WTC11 (cell line): ENCODE measurements around the gene RGCC. TPM values are rescaled to one million over a fixed set of nuclear protein-coding genes. Genes with fewer than 3 reads are reported as not detected.

ENCODE experiments used
- ATAC-seq: fragments of 200-7000 bp; cut with Tn5 transposase; 2 replicates; pipeline ENCODE4 v1.10.0; 2021; ENCODE audit warnings: mild to moderate bottlenecking, moderate library complexity
- Bru-seq: library from RNA; stranded (reverse); fragments of 400-500 nt; gene quantifications from one replicate; lab custom pipeline; 2021; lab: Mats Ljungman, UMichigan
- CTCF ChIA-PET: fragments of 300-600 bp; sonication (Branson Sonifier 250); formaldehyde crosslinking; loops from one replicate; lab custom pipeline; 2021; ENCODE audit warnings: antibody characterized with exemption; lab: Charles Lee
- POLR2A ChIA-PET: fragments of 350-600 bp; sonication (Branson Sonifier 250); formaldehyde crosslinking; loops from one replicate; lab custom pipeline; 2021; ENCODE audit warnings: antibody characterized with exemption; lab: Charles Lee
- DNase-seq: peaks from one replicate; pipeline ENCODE4 v3.0.0; 2021; ENCODE audit warnings: low spot score
- H3K27ac Mint-ChIP-seq: 2 replicates; pipeline ENCODE4 v1.8.0; 2021; ENCODE audit warnings: mixed read lengths
- H3K27me3 Mint-ChIP-seq: 2 replicates; pipeline ENCODE4 v1.8.0; 2021; ENCODE audit warnings: low read depth, mild to moderate bottlenecking, moderate library complexity, mixed read lengths
- H3K36me3 Mint-ChIP-seq: 2 replicates; pipeline ENCODE4 v1.8.0; 2021; ENCODE audit warnings: mixed read lengths
- H3K4me1 Mint-ChIP-seq: 2 replicates; pipeline ENCODE4 v1.8.0; 2022; ENCODE audit warnings: mixed read lengths
- H3K4me3 Mint-ChIP-seq: 2 replicates; pipeline ENCODE4 v1.8.0; 2021; ENCODE audit warnings: mild to moderate bottlenecking, moderate library complexity, mixed read lengths
- H3K9me3 Mint-ChIP-seq: 2 replicates; pipeline ENCODE4 v1.8.0; 2021; ENCODE audit warnings: mixed read lengths
- ATF1 ChIP-seq: sonication (generic); formaldehyde crosslinking; IDR thresholded peaks from 2 replicates; pipeline ENCODE4 v1.8.1; 2023; ENCODE audit warnings: mild to moderate bottlenecking, moderate library complexity, missing genetic modification reagents
- CREM ChIP-seq: sonication (generic); formaldehyde crosslinking; IDR thresholded peaks from 2 replicates; pipeline ENCODE4 v1.8.1; 2022; ENCODE audit warnings: mild to moderate bottlenecking, missing genetic modification reagents, moderate library complexity
- E2F1 ChIP-seq: sonication (generic); formaldehyde crosslinking; IDR thresholded peaks from 2 replicates; pipeline ENCODE4 v1.8.0; 2022; ENCODE audit warnings: mild to moderate bottlenecking, missing genetic modification reagents
- E2F5 ChIP-seq: sonication (generic); formaldehyde crosslinking; IDR thresholded peaks from 2 replicates; pipeline ENCODE4 v1.8.1; 2022; ENCODE audit warnings: mild to moderate bottlenecking, moderate library complexity, missing genetic modification reagents
- FOXP1 ChIP-seq: sonication (generic); formaldehyde crosslinking; IDR thresholded peaks from 2 replicates; pipeline ENCODE4 v1.8.0; 2022; ENCODE audit warnings: missing genetic modification reagents, mild to moderate bottlenecking, moderate library complexity, borderline replicate concordance
- JUN ChIP-seq: sonication (generic); formaldehyde crosslinking; IDR thresholded peaks from 2 replicates; pipeline ENCODE4 v1.8.0; 2023; ENCODE audit warnings: mild to moderate bottlenecking, missing genetic modification reagents
- MYBL2 ChIP-seq: sonication (generic); formaldehyde crosslinking; IDR thresholded peaks from 2 replicates; pipeline ENCODE4 v1.8.1; 2023; ENCODE audit warnings: mild to moderate bottlenecking, moderate library complexity, missing genetic modification reagents
- PRRX2 ChIP-seq: fragments of 250-450 bp; sonication (Bioruptor Pico); IDR thresholded peaks from 2 replicates; pipeline ENCODE4 v1.8.0; 2021; ENCODE audit warnings: mild to moderate bottlenecking
- TEAD1 ChIP-seq: sonication (generic); formaldehyde crosslinking; IDR thresholded peaks from 2 replicates; pipeline ENCODE4 v1.8.0; 2022; ENCODE audit warnings: mild to moderate bottlenecking, missing genetic modification reagents
- ZNF138 ChIP-seq: sonication (generic); formaldehyde crosslinking; conservative IDR thresholded peaks from 2 replicates; pipeline ENCODE4 v1.8.1; 2022; ENCODE audit warnings: mild to moderate bottlenecking, moderate library complexity, missing genetic modification reagents
- ZNF219 ChIP-seq: sonication (generic); formaldehyde crosslinking; IDR thresholded peaks from 2 replicates; pipeline ENCODE4 v1.8.0; 2023; ENCODE audit warnings: missing genetic modification reagents, mild to moderate bottlenecking, borderline replicate concordance
- ZNF281 ChIP-seq: sonication (generic); formaldehyde crosslinking; IDR thresholded peaks from 2 replicates; pipeline ENCODE4 v1.8.0; 2023; ENCODE audit warnings: mild to moderate bottlenecking, missing genetic modification reagents
- long read RNA-seq, 3 experiments: library from RNA in 1 of 3; library from capped mRNA in 1 of 3; library from polyadenylated mRNA in 1 of 3; unstranded in 2 of 3; stranded (forward) in 1 of 3; transcript quantifications; one replicate each; pipeline ENCODE4 v2.0.0, GENCODE V29; 2021
- total RNA-seq: library from RNA; stranded (reverse); gene quantifications from 3 replicates; pipeline ENCODE4 v1.2.3, GENCODE V29; 2021
- TF ChIP-seq, protein P1 (sequence below): sonication (generic); formaldehyde crosslinking; IDR thresholded peaks from 2 replicates; pipeline ENCODE4 v1.8.0; 2023; ENCODE audit warnings: missing genetic modification reagents, mild to moderate bottlenecking, borderline replicate concordance
- TF ChIP-seq, protein P2 (sequence below): sonication (generic); formaldehyde crosslinking; IDR thresholded peaks from 2 replicates; pipeline ENCODE4 v1.8.1; 2023; ENCODE audit warnings: mild to moderate bottlenecking, moderate library complexity, missing genetic modification reagents
- TF ChIP-seq, protein P3 (sequence below): sonication (generic); formaldehyde crosslinking; IDR thresholded peaks from 2 replicates; pipeline ENCODE4 v1.8.0; 2022; ENCODE audit warnings: missing genetic modification reagents
- TF ChIP-seq, protein P4 (sequence below): sonication (generic); formaldehyde crosslinking; conservative IDR thresholded peaks from 2 replicates; pipeline ENCODE4 v1.8.1; 2023; ENCODE audit warnings: mild to moderate bottlenecking, low read depth, missing genetic modification reagents, moderate library complexity

RGCC gene, protein sequence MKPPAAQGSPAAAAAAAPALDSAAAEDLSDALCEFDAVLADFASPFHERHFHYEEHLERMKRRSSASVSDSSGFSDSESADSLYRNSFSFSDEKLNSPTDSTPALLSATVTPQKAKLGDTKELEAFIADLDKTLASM
- total RNA-seq = 0.48 to 1.2 TPM (median 0.69 TPM) in 3 replicates
- percentile 17 among the genes with signal in this experiment for Bru-seq, nascent RNA
- long read RNA-seq, experiment 1 = 0 reads
- long read RNA-seq, experiment 2 = 0 reads
- long read RNA-seq, experiment 3 = 0 reads

- Mint-ChIP-seq H3K4me1 (0 out of 2 replicates have a peak, but pooled peaks cover 2% of the 10 kb centered on the region), H3K27ac (no peak within 1 kb of the TSS), H3K9me3 (no peaks in the 10 kb centered on the region), H3K4me3 (peak within 1 kb of the TSS; percentile 66), H3K36me3 (no peaks in the 10 kb centered on the region), H3K27me3 (peaks cover 78% of the 10 kb centered on the region)
- peak; percentile 80 for DNase-seq
- ChIA-PET CTCF (interaction anchor here (0.6 kb wide), 1 partner anchor 21 kb away, joined by 5 read pairs; no protein-coding TSS in a partner anchor), POLR2A (no interaction called here)
- peak; percentile 85 for ATAC-seq
- 0 out of 2 replicates have a peak, but pooled peaks have one; percentile 65 for TF ChIP-seq ZNF138
- no peak for TF ChIP-seq PRRX2
- TF ChIP-seq E2F1 (CRISPR knock-in tag) = no peak
- 0 out of 2 replicates have a peak, but pooled peaks have one; percentile 25 for TF ChIP-seq CREM (CRISPR knock-in tag)
- TF ChIP-seq ATF1 (CRISPR knock-in tag) = no peak
- TF ChIP-seq, protein P1, sequence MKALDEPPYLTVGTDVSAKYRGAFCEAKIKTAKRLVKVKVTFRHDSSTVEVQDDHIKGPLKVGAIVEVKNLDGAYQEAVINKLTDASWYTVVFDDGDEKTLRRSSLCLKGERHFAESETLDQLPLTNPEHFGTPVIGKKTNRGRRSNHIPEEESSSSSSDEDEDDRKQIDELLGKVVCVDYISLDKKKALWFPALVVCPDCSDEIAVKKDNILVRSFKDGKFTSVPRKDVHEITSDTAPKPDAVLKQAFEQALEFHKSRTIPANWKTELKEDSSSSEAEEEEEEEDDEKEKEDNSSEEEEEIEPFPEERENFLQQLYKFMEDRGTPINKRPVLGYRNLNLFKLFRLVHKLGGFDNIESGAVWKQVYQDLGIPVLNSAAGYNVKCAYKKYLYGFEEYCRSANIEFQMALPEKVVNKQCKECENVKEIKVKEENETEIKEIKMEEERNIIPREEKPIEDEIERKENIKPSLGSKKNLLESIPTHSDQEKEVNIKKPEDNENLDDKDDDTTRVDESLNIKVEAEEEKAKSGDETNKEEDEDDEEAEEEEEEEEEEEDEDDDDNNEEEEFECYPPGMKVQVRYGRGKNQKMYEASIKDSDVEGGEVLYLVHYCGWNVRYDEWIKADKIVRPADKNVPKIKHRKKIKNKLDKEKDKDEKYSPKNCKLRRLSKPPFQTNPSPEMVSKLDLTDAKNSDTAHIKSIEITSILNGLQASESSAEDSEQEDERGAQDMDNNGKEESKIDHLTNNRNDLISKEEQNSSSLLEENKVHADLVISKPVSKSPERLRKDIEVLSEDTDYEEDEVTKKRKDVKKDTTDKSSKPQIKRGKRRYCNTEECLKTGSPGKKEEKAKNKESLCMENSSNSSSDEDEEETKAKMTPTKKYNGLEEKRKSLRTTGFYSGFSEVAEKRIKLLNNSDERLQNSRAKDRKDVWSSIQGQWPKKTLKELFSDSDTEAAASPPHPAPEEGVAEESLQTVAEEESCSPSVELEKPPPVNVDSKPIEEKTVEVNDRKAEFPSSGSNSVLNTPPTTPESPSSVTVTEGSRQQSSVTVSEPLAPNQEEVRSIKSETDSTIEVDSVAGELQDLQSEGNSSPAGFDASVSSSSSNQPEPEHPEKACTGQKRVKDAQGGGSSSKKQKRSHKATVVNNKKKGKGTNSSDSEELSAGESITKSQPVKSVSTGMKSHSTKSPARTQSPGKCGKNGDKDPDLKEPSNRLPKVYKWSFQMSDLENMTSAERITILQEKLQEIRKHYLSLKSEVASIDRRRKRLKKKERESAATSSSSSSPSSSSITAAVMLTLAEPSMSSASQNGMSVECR = peak; percentile 88
- TF ChIP-seq TEAD1 (CRISPR knock-in tag) = 0 out of 2 replicates have a peak, but pooled peaks have one; percentile 53
- TF ChIP-seq MYBL2 (CRISPR knock-in tag) = peak; percentile 59; the same call in 1 of the 2 replicates
- TF ChIP-seq ZNF281 (CRISPR knock-in tag) = 0 out of 2 replicates have a peak, but pooled peaks have one; percentile 43
- TF ChIP-seq, protein P2, sequence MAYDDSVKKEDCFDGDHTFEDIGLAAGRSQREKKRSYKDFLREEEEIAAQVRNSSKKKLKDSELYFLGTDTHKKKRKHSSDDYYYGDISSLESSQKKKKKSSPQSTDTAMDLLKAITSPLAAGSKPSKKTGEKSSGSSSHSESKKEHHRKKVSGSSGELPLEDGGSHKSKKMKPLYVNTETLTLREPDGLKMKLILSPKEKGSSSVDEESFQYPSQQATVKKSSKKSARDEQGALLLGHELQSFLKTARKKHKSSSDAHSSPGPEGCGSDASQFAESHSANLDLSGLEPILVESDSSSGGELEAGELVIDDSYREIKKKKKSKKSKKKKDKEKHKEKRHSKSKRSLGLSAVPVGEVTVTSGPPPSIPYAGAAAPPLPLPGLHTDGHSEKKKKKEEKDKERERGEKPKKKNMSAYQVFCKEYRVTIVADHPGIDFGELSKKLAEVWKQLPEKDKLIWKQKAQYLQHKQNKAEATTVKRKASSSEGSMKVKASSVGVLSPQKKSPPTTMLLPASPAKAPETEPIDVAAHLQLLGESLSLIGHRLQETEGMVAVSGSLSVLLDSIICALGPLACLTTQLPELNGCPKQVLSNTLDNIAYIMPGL (CRISPR knock-in tag) = peak; percentile 60; the same call in 1 of the 2 replicates
- TF ChIP-seq, protein P3, sequence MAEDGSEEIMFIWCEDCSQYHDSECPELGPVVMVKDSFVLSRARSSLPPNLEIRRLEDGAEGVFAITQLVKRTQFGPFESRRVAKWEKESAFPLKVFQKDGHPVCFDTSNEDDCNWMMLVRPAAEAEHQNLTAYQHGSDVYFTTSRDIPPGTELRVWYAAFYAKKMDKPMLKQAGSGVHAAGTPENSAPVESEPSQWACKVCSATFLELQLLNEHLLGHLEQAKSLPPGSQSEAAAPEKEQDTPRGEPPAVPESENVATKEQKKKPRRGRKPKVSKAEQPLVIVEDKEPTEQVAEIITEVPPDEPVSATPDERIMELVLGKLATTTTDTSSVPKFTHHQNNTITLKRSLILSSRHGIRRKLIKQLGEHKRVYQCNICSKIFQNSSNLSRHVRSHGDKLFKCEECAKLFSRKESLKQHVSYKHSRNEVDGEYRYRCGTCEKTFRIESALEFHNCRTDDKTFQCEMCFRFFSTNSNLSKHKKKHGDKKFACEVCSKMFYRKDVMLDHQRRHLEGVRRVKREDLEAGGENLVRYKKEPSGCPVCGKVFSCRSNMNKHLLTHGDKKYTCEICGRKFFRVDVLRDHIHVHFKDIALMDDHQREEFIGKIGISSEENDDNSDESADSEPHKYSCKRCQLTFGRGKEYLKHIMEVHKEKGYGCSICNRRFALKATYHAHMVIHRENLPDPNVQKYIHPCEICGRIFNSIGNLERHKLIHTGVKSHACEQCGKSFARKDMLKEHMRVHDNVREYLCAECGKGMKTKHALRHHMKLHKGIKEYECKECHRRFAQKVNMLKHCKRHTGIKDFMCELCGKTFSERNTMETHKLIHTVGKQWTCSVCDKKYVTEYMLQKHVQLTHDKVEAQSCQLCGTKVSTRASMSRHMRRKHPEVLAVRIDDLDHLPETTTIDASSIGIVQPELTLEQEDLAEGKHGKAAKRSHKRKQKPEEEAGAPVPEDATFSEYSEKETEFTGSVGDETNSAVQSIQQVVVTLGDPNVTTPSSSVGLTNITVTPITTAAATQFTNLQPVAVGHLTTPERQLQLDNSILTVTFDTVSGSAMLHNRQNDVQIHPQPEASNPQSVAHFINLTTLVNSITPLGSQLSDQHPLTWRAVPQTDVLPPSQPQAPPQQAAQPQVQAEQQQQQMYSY (CRISPR knock-in tag) = no peak
- TF ChIP-seq, protein P4, sequence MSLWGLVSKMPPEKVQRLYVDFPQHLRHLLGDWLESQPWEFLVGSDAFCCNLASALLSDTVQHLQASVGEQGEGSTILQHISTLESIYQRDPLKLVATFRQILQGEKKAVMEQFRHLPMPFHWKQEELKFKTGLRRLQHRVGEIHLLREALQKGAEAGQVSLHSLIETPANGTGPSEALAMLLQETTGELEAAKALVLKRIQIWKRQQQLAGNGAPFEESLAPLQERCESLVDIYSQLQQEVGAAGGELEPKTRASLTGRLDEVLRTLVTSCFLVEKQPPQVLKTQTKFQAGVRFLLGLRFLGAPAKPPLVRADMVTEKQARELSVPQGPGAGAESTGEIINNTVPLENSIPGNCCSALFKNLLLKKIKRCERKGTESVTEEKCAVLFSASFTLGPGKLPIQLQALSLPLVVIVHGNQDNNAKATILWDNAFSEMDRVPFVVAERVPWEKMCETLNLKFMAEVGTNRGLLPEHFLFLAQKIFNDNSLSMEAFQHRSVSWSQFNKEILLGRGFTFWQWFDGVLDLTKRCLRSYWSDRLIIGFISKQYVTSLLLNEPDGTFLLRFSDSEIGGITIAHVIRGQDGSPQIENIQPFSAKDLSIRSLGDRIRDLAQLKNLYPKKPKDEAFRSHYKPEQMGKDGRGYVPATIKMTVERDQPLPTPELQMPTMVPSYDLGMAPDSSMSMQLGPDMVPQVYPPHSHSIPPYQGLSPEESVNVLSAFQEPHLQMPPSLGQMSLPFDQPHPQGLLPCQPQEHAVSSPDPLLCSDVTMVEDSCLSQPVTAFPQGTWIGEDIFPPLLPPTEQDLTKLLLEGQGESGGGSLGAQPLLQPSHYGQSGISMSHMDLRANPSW (CRISPR knock-in tag) = no peak
- 0 out of 2 replicates have a peak, but pooled peaks have one; percentile 48 for TF ChIP-seq ZNF219 (CRISPR knock-in tag)
- peak; percentile 55; the same call in 1 of the 2 replicates for TF ChIP-seq E2F5 (CRISPR knock-in tag)
- TF ChIP-seq FOXP1 = no peak
- 0 out of 2 replicates have a peak, but pooled peaks have one; percentile 23 for TF ChIP-seq JUN (CRISPR knock-in tag)
Measured at GRCh38 chr13:41456768-41457588, at the start of gene RGCC. Gene RGCC (plus strand): TSS chr13:41457550. CDS start chr13:41457708, 158 bp downstream.
